NCI-H146 treated with DMSO at 0.1 percent for 48 hours (cell line): ENCODE data around the gene MTX3.

Source experiments
- DNase-seq: peaks from one replicate; lab custom pipeline; 2025; ENCODE audit not compliant: unreplicated experiment; lab: John Stamatoyannopoulos, UW

MTX3 gene

DNA sequence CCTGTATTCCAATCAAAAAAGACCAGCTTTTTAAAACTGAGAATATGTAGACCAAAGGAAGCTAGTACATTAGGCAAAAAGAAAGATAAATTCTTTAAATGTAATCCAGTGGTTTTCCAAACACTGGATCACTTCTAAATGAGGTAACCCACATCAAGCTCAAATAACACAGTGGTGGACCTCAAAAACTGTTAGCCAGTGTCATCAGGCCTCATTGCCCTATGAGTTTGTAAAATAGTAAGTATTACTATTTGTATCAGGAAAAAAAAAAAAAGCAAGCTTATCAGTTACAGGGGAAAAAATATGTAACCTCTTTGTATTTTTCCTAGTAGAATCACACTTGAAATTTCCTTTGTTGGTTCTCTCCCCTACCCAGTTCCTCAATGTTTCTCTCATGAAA, 6.7 kb downstream of the MTX3 start:
- no peak for DNase-seq

- no peak for DNase-seq
Observed at GRCh38 chr5:79983618-79984017, 7.4 kb downstream of the MTX3 start.

DNA sequence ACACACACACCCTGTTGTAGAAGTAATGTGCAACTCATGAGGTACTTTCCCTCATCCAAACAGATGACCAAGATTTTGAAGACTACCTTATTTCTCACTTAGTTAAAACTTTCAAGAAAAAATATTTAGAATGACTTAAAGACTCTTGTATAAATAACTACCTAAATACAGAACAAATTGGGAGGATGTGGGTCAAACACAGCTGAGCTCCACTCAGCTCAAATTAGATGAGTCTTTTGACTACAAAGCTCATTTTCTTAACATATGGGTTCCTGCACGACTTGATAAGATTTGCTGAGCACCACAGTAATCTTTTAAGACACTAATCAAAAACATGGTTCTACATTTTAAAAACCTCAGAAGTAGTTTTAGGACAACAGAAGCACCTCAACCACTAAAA, 8.9 kb downstream of the MTX3 start:
- no peak for DNase-seq

- no peak for DNase-seq
Observed at GRCh38 chr5:79976759-79977515, 14.1 kb downstream of the MTX3 start.

DNA sequence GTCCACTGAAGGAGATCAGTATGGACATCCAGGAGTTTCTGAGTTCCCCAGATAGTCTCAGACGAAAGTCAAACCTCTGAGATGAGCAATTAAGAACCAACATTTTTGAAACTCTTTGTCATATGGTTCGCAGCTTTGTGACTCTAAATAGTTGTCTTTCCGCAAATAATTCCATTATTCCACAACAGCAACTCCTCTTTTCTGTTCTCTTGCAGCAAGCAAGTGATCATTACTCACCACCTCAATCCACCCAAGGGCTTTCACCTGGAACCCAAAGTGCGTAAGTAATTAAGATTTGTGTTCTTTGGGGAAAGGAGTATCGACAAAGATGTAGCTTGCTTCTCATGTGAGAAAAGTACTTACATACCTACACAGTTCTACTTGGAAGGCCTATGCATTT, 15.6 kb downstream of the MTX3 start:
- no peak for DNase-seq

DNA sequence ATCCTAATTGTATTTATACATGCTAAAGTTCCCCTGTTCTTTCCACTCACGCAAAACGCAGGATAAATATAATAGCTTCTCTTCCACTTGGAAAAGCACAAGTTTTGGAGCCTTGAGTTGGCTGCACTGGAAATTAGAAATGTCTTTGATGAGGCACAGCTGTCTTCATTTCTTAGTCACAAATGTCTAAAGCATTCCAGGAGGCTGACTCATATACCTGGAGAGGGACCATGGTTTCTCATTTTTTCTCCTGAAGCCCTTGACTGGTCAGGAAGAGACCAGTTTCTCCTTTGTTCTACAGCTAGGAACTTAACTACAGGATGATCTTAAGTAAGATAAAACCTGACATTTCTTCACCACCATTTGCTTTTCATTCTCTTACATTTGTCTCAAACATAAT, 16.2 kb downstream of the MTX3 start:
- DNase-seq: no peak

DNA sequence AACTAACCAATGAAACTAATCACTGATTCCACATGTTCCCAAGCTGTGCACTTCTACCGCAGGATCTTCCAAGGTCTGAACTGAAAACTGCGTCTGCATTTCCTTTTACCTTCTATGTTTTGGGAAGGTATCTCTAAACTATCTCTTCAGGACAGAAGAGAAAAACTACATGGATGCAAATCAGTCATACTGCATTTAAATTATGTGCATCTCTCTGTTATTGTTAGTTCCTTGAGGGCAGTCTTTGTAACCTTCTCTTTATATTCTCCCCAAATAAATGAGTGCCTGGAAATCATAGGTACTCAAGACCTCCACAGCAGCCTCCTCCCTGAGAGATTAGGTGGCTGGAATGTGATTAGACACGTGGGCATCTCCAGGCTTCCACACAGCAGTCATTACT, 17.1 kb downstream of the MTX3 start:
- no peak for DNase-seq

DNA sequence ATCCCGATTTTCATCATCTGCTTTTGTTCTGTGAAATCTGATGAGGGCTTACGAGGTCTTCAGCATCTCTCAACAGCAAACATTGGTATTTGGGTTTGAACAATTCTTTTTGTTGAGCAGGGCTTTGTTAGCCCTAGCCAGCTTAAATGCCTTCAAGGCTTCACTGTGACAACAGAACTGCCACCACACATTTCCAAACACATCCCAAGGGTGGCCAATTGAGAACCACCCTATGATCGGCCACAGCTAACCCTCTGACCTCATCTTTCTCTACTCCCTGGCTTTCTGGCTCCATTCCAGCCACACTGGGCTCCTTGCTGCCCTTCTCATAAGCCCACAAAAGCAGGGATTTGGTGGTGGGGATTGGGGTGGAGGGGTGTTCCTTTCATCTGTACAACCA, 17.6 kb downstream of the MTX3 start:
- DNase-seq: peak; percentile 9

DNA sequence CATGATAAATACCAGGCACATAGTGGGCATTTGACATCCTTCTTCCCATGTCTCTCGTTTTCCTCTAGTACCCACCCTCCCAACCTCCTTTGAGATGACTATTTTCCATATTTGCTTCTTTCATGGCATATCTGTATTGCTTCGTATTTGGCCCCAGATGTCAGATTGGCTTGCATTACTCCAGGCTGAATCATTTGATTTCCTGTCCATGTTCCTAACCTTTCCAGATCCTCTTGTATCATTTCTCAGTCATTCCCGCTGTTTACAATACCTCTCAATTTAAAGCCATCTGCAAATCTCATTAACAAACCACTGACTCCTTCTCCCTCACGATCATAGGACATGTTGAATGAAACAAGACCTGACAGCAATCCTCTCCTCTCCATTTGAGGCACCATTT, 19.9 kb downstream of the MTX3 start:
- no peak for DNase-seq

- DNase-seq: no peak
Observed at GRCh38 chr5:79966448-79966847, 24.6 kb downstream of the MTX3 start.

DNA sequence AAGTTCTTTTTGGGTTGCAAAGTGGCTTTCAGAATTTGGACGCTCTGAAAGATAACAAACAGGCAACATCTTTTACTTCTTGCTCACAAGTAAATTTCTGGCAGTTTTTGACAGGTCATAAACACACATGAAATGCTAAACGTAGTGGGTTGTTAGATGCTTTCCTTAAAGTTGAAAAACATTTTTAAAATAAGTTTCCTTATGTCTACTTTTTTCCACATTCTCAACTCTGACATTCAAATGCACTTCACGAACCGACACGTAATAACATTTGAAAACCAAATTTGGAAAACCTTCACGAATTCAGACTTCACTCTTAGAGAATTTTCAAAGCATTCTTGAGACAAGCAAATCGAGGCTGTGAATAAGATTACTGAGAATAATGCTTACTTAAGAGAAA, 26.9 kb downstream of the MTX3 start:
- no peak for DNase-seq

- no peak for DNase-seq
Observed at GRCh38 chr5:79963261-79964061, 27.6 kb downstream of the MTX3 start.

DNA sequence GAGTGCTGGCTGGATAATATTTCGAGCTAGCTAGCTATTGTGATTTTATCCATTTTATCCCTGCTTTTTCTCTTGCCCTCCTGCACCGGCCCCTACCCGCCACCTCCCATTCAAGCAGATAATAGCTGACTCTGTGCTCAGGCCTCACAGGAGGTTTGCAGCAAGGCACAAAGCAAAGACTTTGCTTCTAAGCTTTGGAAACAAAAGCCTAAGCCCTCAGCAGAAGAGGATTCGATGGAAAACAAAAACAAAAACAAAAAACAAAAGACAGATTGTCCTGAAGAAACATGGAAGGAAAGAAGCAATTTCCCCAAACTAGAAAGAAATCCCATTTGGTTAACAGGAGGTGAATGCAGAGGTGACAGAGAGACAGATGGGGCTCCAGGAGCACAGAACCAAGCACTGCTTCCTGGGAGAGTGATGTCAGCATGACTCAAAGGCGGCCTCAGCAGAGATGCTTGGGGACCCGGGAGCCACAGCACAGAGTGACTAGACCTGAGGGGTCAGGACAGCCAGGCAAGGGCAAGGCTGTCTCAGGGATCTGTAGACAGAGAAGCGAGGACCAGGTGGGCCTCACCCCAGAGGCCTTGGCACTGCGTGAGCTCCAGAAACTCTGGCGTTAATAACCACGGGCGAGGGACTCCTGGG, 28.4 kb downstream of the MTX3 start:
- DNase-seq: no peak

- no peak for DNase-seq
Observed at GRCh38 chr5:79961716-79962574, 29.1 kb downstream of the MTX3 start.

GRCh38 chr5:79959407-79959806, 31.7 kb downstream of the MTX3 start:
- no peak for DNase-seq

DNA sequence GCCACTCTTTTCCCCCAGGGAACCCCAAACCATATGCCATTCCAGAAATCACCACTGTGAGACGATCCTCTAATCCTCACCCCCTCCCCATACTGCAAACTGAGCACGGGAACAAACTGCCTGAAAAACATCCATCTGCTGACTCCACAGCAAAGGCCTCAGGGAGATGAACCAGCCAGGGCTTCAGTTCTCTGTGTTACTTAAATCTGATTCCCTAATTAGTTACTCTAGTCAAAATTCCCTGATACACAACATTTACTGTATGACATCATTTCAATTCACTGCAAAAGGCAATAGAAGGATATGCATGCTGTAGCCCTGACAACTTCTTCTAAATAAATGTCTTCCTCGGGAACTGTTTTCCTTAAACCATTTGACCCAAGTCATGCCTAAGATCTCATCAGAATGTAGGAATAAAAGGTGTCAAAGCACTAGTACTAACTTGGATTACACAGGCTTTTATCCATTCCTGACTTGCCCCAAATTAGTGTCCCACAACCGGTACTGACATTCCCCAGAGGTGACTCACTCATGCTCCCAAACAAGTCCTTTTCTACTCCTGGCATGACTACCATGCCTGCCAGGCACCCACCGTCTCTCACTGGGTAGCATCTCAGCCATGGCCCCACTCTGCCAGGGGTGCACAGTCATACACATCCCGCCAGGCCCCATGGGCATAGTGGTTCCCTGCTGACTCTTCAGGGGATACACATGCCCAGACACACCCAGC, 35.0 kb downstream of the MTX3 start:
- DNase-seq: no peak

DNA sequence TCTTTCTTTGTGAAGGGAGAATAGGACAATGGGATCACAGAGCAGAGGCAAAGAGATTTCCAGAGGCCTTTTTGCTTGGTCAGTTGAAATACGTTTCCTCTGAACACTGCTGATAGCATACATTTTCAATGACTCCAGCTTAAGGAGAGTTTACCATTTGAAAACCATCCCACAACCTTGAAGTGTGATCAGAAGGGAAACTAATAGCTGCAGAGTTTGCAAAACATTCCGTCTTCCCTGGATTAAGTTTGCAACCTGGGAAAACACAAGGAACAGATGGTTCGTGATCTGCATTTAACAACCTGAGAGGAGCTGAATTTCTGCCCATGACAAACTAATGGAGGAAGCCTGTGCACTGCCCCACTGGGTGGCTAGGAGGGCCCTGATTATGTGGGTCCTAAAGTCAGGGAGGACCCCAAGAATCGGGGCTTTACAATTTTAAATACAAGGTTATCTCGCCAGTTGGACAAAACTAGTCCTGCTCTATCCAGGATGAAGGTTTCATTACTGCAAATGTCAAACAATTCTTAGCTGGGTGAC, 35.6 kb downstream of the MTX3 start:
- no peak for DNase-seq

GRCh38 chr5:79954620-79955019, 36.4 kb downstream of the MTX3 start:
- DNase-seq: no peak

- no peak for DNase-seq
Observed at GRCh38 chr5:79947567-79947966, 43.5 kb downstream of the MTX3 start.

DNA sequence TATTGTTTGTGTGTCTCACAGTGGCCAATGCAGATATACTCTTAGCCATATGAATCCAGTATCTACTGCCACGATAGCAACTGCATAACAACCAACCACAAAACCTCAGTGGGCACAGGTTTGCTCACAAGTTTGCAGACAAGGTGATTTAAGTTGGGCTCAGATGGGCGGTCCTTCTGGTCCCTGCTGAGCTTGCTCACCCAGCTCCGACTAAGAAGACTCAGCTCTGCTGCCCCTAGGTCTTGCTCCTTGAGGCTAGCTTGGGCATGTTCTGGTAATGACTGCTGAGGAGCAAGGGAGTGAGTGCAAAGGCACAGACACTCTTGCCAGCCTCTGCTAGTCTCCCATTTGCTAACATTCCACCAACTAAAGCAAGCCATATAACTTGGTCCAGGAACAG, 52.6 kb downstream of the MTX3 start:
- DNase-seq: no peak
